ENCODE data around the gene ZFYVE27.

GRCh38 chr10:97755718-97756117 lies 18.8 kb downstream of the ZFYVE27 start:
- TF ChIP-seq POLR2A (IDR thresholded peaks at IDR 0.05): no peak
- TF ChIP-seq CTCF (IDR thresholded peaks at IDR 0.05): no peak
- no peak for TF ChIP-seq POLR2AphosphoS5 (IDR thresholded peaks at IDR 0.05)
